Esophagus muscularis mucosa (tissue), 4 donors: ENCODE data around the gene PAX9. TPM values are rescaled to one million over a fixed set of nuclear protein-coding genes. Genes with fewer than 3 reads are reported as not detected.

Experiments used
- DNase-seq: peaks from one replicate; pipeline ENCODE4 v3.0.0-alpha.2; 2017; ENCODE audit errors: extremely low spot score
- H3K27ac ChIP-seq, 4 donors: fragments of 200-600 bp; sonication (generic); replicated peaks in 1 of 4; 1 replicate in 3 of 4; 2 replicates in 1 of 4; pipeline ENCODE4 v1.5.1; 2016 to 2019; ENCODE audit warnings: mild to moderate bottlenecking in 1 of 4
- H3K27me3 ChIP-seq, 4 donors: fragments of 200-600 bp; sonication (generic); one replicate each; pipeline versions ENCODE4 v1.5.1 to v1.6.0; 2016 to 2019
- H3K36me3 ChIP-seq, 4 donors: fragments of 200-600 bp; sonication (generic); one replicate each; pipeline ENCODE4 v1.5.1; 2016 to 2019
- H3K4me1 ChIP-seq, 4 donors: fragments of 200-600 bp; sonication (generic); one replicate each; pipeline ENCODE4 v1.5.1; 2016 to 2019
- H3K4me3 ChIP-seq, 4 donors: fragments of 200-600 bp; sonication (generic); 1 replicate in 2 of 4; 2 replicates in 2 of 4; pipeline ENCODE4 v1.5.1; 2016 to 2019; ENCODE audit warnings: mild to moderate bottlenecking in 4 of 4, moderate library complexity in 1 of 4
- H3K9me3 ChIP-seq, 4 donors: fragments of 200-600 bp; sonication (generic); 1 replicate in 3 of 4; 2 replicates in 1 of 4; pipeline ENCODE4 v1.5.1; 2016 to 2019
- EP300 ChIP-seq: sonication (generic); formaldehyde crosslinking; IDR thresholded peaks from one replicate; pipeline ENCODE4 v1.6.1; 2017; ENCODE audit warnings: antibody characterized with exemption
- POLR2A ChIP-seq: fragments of 450-650 bp; IDR thresholded peaks from one replicate; pipeline ENCODE4 v1.6.1; 2017; ENCODE audit warnings: antibody characterized with exemption, moderate library complexity, mild to moderate bottlenecking, low read depth
- POLR2AphosphoS5 ChIP-seq, 2 donors: sonication (generic); formaldehyde crosslinking; IDR thresholded peaks; one replicate each; pipeline ENCODE4 v1.6.1; 2017; ENCODE audit warnings: antibody characterized with exemption in 2 of 2
- WGBS: methylation state at CpG from one replicate; pipeline ENCODE4 v1.1.5; 2018; 5-methylcytosine and 5-hydroxymethylcytosine counted together
- intact Hi-C: fragments of 100-400 bp; cut with DNase I; formaldehyde crosslinking; loops from one replicate; pipeline ENCODE4 v1.15.1; 2023
- total RNA-seq, 4 donors: library from RNA; depleted of rRNA; stranded (reverse); fragments of >200 nt; gene quantifications; one replicate each; pipeline versions ENCODE4 v1.1.0 to v1.2.1, GENCODE V29; 2016
- TF ChIP-seq, protein P1 (sequence below), 3 experiments: fragments of 200-600 bp in 2 of 3; fragments of 450-650 bp in 1 of 3; sonication (generic) in 2 of 3; IDR thresholded peaks; one replicate each; pipeline ENCODE4 v1.5.1; 2017 to 2019; ENCODE audit warnings: antibody characterized with exemption in 3 of 3, mild to moderate bottlenecking in 2 of 3, moderate library complexity in 1 of 3

Gene PAX9
- total RNA-seq, 4 donors from 2014 or later = 0.50 to 2.1 (median 0.77) TPM

DNA sequence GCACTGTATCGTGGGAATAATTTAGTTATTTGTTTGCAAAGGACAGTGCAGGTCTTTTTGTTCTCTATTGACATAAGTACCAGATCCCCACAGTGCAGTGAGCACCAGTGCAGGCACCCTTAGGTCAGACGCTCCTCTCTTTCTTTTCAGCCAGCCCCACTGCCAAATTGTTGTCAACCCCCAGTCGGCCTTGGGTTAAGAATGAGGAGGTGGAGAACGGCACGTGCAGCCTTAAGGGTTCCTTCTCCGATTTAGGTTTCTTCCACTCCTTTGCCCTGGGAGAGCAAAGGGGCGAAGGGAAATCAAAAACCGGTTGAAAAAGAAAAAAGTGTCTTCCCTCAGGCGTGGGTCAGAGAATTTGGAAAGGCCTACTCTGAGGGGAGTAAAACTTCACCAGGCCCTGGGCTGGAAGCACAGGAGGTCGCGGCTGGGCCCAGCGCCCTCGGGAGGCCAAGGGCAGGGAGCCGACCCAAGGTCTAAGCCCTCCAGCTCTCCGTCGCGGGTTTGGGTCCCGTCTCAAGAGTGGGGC, 4.3 kb downstream of the PAX9 start:
- Histone ChIP-seq H3K4me1 (peaks cover 39 to 55% (median 50%) of the 10 kb centered on the region in 4 donors), H3K9me3 (no peaks in the 10 kb centered on the region), H3K27ac (no peak overlapping the region), H3K27me3 (peaks cover 24 to 95% (median 73%) of the 10 kb centered on the region in 4 donors), H3K4me3 (peak overlapping the region in 2 of 4 donors; percentile 13 to 20), H3K36me3 (no peaks in the 10 kb centered on the region)
- no peak for TF ChIP-seq POLR2A
- TF ChIP-seq POLR2AphosphoS5 (IDR thresholded peaks at IDR 0.05) = no peak
- TF ChIP-seq EP300 = no peak
- TF ChIP-seq, protein P1, sequence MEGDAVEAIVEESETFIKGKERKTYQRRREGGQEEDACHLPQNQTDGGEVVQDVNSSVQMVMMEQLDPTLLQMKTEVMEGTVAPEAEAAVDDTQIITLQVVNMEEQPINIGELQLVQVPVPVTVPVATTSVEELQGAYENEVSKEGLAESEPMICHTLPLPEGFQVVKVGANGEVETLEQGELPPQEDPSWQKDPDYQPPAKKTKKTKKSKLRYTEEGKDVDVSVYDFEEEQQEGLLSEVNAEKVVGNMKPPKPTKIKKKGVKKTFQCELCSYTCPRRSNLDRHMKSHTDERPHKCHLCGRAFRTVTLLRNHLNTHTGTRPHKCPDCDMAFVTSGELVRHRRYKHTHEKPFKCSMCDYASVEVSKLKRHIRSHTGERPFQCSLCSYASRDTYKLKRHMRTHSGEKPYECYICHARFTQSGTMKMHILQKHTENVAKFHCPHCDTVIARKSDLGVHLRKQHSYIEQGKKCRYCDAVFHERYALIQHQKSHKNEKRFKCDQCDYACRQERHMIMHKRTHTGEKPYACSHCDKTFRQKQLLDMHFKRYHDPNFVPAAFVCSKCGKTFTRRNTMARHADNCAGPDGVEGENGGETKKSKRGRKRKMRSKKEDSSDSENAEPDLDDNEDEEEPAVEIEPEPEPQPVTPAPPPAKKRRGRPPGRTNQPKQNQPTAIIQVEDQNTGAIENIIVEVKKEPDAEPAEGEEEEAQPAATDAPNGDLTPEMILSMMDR (IDR thresholded peaks at IDR 0.05) = no peak
- 39% methylated on average over 13 of the region's 18 CpGs for WGBS
- no peak for DNase-seq
- intact Hi-C loops = no loop called here

DNA sequence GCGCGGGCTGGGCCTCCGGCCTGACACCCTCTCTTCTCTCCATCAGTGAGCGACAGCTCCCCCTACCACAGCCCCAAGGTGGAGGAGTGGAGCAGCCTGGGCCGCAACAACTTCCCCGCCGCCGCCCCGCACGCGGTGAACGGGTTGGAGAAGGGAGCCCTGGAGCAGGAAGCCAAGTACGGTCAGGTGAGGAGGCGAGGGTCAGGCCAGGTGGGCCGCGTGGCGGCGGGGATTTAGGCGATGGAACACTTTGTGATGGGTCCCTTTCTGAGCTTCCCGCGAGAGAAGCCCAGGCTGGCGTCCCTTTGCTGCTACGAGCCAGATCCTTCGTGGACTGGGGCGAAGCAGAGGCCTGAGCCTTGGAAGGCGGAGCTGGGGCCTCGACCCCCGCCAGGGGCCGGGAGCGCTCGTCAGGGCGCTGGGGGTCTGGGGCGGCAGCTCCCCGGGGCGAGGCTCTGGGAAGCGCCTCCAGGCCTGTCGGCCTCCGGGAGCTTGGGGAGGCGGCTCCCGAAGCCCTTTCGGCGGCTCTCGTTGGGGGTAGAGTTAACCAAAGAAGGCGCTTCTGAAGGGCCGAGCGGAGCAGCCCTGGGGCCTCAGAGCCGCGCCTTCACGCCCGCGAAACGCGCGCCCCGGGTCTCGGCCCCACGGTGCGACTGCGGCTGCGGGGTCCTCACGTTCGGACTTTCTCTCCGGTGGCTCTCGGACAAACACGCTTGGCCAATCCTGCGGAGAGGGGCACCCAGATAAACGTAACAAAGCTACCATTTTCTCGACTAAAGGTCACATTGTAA, 5.0 kb downstream of the PAX9 start:
- Histone ChIP-seq H3K4me1 (peaks cover 32 to 49% (median 43%) of the 10 kb centered on the region in 4 donors), H3K4me3 (peak overlapping the region in 3 of 4 donors; percentile 13 to 21 (median 20)), H3K9me3 (no peaks in the 10 kb centered on the region), H3K36me3 (no peaks in the 10 kb centered on the region), H3K27ac (no peak overlapping the region), H3K27me3 (peaks cover 17 to 95% (median 70%) of the 10 kb centered on the region in 4 donors)
- intact Hi-C loops = no loop called here
- DNase-seq = no peak
- TF ChIP-seq EP300 (no peak), POLR2A (no peak), POLR2AphosphoS5 (IDR thresholded peaks at IDR 0.05) (no peak)
- 13% methylated on average over 33 of the region's 68 CpGs for WGBS

DNA sequence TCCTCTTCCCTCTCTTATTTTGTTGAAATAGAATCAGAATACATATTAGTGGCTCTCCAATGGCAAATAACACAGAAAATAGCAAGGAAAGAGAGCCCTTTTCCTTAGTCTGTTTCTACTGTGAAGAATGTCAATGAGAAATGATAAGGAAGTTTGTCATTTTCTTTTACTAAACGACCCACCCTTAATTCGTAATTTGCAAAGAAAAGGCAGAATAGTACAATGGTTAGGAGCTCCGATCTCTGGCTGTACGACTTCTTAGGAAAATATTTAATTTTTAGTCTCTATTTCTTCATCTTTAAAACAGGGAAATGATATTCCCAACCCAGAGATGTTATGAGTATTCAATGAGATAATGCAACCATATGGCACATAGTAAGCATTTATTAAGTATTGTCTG, 6.0 kb downstream of the PAX9 start:
- intact Hi-C loops = no loop called here
- WGBS = 18% methylated on average over 4 of the region's 4 CpGs

DNA sequence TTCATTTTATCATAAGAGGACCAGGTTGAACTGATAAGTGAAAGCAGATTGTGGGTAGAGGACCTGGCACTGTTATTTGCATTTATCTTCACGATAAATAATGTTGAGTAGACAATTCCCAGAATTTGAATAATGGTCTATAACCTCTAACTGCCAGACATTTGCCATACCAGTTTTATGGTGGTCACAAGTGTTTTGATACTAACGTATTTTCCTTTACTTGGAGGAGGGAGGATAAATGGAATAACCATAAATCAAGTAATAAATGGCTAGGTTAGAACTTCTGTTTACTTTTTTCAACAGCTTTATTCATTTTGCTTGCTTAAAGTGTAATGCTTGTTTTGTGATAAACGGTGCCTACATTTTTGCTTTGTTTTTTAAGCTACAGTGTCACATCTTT, 9.5 kb downstream of the PAX9 start:
- no peak for DNase-seq
- TF ChIP-seq POLR2AphosphoS5 (IDR thresholded peaks at IDR 0.05) (no peak), POLR2A (no peak)
- TF ChIP-seq, protein P1 (IDR thresholded peaks at IDR 0.05) = no peak
- H3K27me3 ChIP-seq = peaks cover 5 to 84% (median 33%) of the 10 kb centered on the region in 4 donors
- intact Hi-C loops = no loop called here
- WGBS = 78% methylated on average over 3 of the region's 3 CpGs
- no peaks in the 10 kb centered on the region for H3K36me3 ChIP-seq
- no peak overlapping the region for H3K27ac ChIP-seq
- H3K9me3 ChIP-seq = no peaks in the 10 kb centered on the region
- no peak overlapping the region for H3K4me3 ChIP-seq
- H3K4me1 ChIP-seq = peaks cover 6 to 13% (median 11%) of the 10 kb centered on the region in 4 donors

More for the DNA sequence above, 6.0 kb downstream of the PAX9 start:
- Histone ChIP-seq H3K4me1 (peaks cover 24 to 38% (median 33%) of the 10 kb centered on the region in 4 donors), H3K9me3 (no peaks in the 10 kb centered on the region), H3K4me3 (no peak overlapping the region), H3K27me3 (peaks cover 16 to 95% (median 64%) of the 10 kb centered on the region in 4 donors), H3K36me3 (no peaks in the 10 kb centered on the region), H3K27ac (no peak overlapping the region)
- TF ChIP-seq POLR2A = no peak
- TF ChIP-seq POLR2AphosphoS5 (IDR thresholded peaks at IDR 0.05) = no peak
- TF ChIP-seq EP300 = no peak
- TF ChIP-seq, protein P1 (IDR thresholded peaks at IDR 0.05) = no peak
- DNase-seq = no peak

DNA sequence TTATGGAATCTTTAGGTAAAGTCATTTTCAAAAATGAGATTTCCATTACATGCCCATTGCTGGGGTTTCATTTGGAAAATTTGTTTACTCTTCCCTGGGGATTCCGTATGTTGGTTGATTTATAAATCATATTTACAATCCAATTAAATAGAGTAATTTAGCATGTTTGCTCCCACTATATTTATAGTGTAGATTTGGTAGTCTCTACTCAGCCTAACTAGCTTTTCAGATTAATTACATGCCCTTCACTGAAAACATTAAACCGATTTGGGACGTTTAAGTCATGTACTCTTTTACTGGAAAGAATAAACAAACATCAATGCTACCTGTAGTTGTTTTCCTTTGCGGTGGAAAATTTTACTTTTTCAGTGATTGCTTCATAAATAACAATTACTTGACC, 10.4 kb downstream of the PAX9 start:
- DNase-seq = no peak
- H3K4me3 ChIP-seq = no peak overlapping the region
- TF ChIP-seq EP300 (no peak), POLR2AphosphoS5 (IDR thresholded peaks at IDR 0.05) (no peak), POLR2A (no peak)
- TF ChIP-seq, protein P1 (IDR thresholded peaks at IDR 0.05) = no peak
- peaks cover 0 to 3% (median 1%) of the 10 kb centered on the region in 4 donors for H3K4me1 ChIP-seq
- WGBS = 80% methylated on average over 4 of the region's 4 CpGs
- H3K9me3 ChIP-seq = no peaks in the 10 kb centered on the region
- intact Hi-C loops = no loop called here
- H3K36me3 ChIP-seq = no peaks in the 10 kb centered on the region
- H3K27me3 ChIP-seq = peaks cover 0 to 77% (median 24%) of the 10 kb centered on the region in 4 donors
- H3K27ac ChIP-seq = no peak overlapping the region
